GM12872 (cell line): Measurements from ENCODE around the gene HOXB4.

ENCODE experiments used
- TF ChIP-seq, protein P1 (sequence below): IDR thresholded peaks from 3 replicates; pipeline ENCODE4 v1.5.1; 2011; ENCODE audit warnings: low read depth, mild to moderate bottlenecking, low read length, moderate library complexity; ENCODE audit not compliant: insufficient read depth

The HOXB4 gene

DNA sequence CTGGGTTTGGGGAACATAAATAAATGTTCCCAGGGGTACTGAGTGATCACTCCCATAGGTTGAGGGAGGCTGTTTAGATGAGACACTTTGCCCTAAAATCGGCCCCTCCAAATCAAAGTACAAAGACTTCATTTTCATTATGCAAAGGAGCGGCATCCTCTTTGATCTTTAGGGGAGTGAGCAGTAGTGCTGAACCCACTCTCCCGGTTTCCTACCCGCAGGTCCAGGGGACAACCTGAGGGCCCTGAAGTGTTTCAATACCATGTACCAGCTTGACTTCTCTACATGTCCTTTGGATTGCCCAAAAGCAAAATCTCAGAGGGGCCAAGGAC lies 23.0 kb upstream of the HOXB4 start:
- TF ChIP-seq, protein P1, sequence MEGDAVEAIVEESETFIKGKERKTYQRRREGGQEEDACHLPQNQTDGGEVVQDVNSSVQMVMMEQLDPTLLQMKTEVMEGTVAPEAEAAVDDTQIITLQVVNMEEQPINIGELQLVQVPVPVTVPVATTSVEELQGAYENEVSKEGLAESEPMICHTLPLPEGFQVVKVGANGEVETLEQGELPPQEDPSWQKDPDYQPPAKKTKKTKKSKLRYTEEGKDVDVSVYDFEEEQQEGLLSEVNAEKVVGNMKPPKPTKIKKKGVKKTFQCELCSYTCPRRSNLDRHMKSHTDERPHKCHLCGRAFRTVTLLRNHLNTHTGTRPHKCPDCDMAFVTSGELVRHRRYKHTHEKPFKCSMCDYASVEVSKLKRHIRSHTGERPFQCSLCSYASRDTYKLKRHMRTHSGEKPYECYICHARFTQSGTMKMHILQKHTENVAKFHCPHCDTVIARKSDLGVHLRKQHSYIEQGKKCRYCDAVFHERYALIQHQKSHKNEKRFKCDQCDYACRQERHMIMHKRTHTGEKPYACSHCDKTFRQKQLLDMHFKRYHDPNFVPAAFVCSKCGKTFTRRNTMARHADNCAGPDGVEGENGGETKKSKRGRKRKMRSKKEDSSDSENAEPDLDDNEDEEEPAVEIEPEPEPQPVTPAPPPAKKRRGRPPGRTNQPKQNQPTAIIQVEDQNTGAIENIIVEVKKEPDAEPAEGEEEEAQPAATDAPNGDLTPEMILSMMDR, result no peak

DNA sequence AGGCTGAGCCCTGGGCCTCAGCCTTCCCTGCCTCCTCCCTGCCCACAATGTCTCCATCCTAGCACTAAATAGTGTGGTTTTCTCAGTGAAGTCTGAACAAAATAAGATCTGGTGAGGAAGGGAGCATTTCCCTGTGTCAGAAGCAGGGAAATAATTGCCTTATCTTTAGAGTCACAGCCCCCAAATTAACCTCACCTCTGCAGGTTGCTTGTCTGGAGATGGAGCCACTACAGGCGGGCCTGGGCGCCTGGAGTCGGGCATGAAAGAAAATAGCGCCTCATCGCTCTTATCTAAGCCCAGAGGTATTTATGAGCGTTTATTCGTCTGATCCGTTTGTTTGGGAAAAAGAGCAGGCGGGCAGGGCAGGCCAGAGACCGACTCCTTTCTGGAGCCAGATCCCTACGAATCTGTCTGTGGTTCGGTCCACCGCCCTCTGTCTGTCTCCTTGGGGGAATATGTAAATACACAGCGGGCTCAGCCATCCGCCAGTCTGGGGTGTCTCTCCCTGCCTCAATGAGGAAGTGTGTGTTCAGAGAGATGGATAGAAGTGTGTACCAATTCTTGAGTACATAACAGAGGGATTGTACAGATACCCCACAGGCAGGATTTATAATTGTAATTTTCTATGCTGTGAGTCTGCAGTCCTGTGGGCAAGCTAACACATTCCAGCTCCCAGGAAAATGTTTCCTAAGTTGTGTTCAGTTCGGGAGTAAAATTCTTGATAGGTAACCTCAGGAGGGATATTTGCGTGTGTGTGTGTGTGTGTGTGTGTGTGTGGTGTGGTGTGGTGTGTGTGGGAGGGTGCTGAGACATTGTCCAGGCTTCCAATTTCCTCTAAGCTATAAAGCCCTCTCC lies 22.3 kb upstream of the HOXB4 start:
- TF ChIP-seq, protein P1, result no peak

DNA sequence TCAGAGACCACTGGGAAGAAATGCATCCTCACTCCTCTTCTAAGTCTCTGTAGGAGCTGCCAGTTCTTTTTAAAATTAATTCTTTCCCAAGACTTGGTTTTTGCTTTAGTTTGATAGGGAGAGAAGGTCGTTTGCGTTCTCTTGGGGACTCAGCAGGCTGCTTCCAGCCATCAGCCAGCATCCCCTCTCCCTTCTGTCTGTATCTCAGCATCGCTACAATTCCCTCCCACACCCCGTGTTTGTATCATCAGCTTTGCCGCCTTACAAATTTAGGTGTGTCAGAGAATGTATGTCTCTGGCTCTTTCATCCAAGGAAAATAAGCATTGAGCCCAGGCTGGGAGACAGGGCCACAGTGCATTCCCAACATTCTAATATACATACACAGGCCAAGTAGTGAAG lies 21.2 kb upstream of the HOXB4 start:
- TF ChIP-seq, protein P1, result no peak

DNA sequence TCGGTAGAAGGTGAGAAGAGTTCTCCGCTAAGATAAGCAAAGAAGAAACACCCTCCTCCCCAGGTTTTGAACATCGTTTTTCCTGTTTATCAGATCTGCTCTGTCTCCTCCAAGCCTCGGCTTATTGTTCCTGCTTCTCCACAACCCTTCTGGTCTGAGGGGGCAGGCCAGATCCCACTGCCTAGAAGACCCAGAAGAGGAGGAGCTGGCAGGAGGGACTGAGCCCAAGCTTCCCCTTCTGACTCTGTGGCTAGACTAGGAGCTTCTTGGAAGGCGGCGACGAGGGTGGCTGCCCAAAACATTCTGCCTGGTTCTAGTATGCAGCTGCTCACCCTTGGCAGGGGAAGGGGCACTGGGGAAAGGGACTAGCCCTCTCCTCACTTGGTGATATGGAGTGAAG lies 20.6 kb upstream of the HOXB4 start:
- TF ChIP-seq, protein P1, result no peak

DNA sequence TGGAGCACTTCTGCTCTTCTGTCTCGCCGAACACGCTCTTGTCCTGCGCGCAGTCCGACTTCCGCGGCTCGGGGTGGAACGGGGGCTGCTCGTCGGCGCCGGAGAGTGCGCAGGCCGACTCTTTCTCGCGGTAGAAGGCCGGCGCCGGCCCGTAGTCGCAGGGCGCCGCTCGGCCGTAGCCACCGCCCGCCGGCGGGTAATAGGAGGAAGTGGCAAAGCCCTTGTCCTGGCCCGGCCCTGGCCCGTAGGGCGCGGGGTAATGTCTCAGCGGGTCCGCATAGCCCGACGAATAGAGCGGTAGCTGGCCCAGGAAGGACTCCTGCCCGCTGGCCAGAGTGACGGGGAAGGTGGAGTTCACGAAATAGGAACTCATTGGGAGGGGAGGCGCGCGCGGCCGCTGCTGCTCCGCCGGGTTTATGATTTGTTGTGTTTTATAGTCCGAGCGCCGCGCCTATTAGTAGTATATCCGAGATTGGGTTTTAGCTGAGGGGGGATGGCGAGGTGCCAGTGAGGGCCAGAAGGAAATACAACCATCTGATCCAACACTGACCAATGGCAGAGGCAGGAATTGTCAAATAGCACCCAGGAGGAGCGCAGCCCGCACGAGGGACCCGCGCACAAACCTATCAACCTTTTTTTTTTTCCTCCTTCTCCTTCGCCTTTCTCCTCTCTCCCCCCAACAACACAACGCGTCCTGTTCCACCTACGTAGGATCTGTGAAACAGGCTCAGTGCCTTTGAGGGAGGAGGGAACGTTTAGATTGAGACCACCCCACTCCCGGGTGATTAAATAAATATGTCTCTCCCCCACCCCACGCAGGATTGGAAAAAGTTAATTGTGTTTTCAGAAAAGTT lies 19.9 kb upstream of the HOXB4 start:
- TF ChIP-seq, protein P1, result no peak

DNA sequence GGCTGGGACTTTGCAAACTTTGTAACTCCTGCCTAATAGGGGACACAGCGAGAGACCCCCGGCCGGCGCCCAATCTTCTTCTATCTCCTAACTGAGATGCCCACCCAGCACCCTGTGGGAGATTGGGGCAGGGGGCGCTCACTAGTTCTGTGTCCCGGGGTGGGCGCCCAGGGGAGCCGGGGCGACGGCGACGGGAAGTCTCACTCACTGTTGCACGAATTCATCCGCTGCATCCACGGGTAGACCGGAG lies 19.3 kb upstream of the HOXB4 start:
- TF ChIP-seq, protein P1, result no peak

DNA sequence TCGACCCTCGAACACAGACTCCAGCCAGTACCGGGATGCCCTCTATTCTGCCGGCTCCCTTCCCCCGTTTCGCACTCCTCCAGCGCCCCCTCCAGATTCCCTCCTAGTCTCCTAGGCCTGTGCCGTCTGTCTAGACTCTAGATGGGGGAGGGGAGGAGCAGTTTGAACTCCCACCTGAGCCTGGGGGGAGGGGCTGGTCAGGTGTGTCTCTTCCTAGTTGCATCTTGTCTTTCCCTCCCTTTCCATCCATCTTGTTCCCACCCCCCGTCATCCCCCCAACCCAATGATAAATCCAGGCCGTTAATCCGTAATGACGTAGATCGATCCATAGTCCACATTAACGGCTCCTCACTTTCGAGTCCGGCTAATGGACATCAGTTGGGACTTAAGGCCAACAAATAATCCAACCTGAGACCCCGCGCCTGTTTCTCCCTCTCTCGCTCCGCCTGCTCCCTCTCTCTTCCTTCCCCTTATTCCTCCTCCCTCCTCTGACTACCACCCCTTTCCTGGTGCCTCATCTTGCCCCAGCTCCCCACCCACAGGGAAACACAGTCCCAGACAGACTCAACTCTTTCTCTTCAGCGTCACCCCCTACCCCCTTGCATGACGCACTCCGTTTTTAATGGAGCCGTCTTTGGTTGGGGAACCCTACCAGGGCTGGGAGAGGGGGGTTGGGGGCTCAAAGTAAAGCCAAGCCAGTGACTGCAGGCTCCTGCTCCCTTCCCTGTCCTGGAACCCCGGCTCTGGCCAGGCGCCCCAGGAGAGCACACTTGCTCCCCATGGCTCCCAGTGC lies 18.8 kb upstream of the HOXB4 start:
- TF ChIP-seq, protein P1, result no peak
